HG03103 (cell line): ENCODE data around the gene CASP10.
"Not testable (repeated sequence)": the region's sequence is repeated elsewhere in the genome, so short reads cannot be mapped to it uniquely, and the experiment has no call there.

Experiments used
- ATAC-seq: cut with Tn5 transposase; IDR thresholded peaks from one replicate; pipeline ENCODE4 v1.9.1; 2021; ENCODE audit warnings: low read depth; ENCODE audit not compliant: unreplicated experiment

Gene CASP10

DNA sequence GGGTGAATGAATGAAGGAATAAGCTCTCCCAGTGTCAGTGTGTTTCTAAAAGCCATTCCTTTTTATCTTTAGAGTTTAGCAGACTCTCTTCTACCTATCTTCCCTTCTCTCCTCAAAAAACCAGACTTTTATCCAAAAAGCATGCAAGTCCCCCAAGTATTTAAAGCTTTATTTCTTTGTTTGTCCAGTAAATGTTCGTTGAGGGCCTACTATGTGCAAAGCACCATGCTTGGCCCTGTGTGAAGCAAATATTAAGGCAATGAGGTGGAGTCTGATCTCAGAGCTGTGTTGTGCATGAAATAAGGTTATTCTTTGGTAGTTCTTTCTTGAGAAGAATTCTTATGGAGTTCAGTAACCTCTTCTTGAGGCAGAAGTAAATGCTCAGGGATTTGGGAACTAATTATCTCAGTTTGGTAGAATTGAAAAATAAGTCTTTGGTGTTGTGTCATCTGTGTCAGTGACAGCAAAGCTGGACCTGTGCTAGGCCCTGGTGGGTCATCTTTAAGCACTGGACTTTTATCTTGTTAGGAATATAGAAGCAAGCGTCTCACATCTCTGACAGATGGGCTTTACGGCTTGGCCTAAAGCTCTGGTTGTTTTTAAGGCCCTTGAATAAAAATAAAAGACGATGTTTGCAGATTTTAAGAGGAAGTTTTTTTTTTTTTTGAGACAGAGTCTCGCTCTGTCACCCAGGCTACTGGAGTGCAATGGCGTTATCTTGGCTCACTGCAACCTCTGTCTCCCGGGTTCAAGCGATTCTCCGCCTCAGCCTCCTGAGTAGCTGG, 28.1 kb upstream of the CASP10 start:
- no peak for ATAC-seq

GRCh38 chr2:201156036-201156435, 26.9 kb upstream of the CASP10 start:
- no peak for ATAC-seq

GRCh38 chr2:201156640-201157039, 26.3 kb upstream of the CASP10 start:
- ATAC-seq = no peak

- peak; percentile 7 for ATAC-seq
These were observed 25.2 kb upstream of the CASP10 start for GRCh38 chr2:201157694-201158093.

GRCh38 chr2:201158111-201158929, 24.6 kb upstream of the CASP10 start:
- peak; percentile 95 for ATAC-seq

- no peak for ATAC-seq
These were observed 18.8 kb upstream of the CASP10 start for GRCh38 chr2:201164166-201164565.

DNA sequence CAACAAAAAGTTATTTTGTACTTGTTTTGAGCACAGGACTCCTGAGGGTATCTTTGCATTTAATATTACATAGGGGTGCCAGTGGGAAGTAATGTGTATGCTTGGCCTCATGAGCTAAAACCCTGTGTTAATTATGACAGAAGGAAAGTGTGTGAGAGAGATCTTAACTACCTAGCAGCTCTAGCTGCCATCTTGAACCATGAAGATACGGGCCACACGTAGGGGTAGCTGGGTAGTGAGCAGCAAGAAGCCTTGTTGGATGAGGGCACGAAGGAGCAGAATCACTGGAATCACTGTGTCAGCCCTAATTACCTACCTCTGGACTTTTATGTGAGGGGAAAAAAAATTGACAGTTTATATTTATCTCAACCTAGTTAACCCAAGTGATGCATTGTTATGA, 15.4 kb upstream of the CASP10 start:
- no peak for ATAC-seq

GRCh38 chr2:201168496-201168895, 14.4 kb upstream of the CASP10 start:
- ATAC-seq = not testable (repeated sequence)

DNA sequence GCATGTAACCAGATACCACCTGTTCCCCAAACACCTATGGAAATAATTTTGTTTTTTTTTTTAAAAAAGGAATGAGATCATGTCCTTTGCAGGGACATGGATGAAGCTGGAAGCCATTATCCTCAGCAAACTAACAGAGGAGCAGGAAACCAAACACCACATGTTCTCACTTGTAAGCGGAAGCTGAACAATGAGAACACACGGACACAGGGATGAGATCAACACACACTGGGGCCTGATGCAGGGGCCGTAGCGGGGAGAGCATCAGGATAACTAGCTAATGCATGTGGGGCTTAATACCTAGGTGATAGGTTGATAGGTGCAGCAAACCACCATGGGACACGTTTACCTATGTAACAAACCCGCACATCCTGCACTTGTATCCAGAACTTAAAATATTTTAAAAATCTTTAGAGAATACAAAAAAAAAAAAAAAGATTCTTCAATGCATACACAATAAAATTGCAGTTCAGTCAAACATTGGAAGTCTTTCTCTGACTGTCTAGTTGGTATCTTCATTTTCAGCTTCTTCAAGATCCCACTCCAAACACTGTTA, 11.6 kb upstream of the CASP10 start:
- ATAC-seq = no peak

DNA sequence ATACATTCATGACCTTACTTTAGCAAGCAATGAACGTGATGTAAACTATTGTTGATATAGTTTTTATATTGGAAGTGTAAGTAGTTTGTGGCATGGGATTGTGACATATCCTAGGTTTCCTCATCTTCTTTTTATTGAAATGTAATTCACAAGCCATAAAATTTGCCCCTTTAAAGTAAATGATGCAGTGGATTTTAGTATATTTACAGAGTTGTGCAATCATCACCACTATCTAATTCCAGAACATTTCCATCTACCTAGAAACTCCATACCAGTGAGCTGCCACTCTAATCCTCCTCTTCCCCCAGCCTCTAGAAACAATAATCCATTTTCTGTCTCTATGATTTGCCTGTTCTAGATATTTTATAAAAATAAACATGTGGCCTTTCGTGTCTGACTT, 10.7 kb upstream of the CASP10 start:
- no peak for ATAC-seq

DNA sequence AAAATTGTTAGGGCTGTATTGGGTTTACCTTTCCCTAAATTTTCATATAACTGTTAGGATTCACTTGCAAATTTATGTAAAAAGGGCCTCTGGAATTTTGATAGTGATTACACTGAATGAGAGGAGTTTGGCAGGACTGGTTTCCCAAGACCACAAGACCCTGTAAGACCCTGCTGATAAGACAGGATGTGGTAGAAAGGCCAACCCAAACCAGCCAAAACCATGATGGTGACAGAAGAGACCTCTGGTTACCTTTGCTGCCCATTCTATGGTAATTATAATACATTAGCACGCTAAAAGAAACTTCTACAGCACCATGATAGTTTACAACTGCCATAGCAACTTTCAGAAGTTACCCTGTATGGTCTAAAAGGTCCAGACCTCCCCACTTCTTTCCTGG, 8.3 kb upstream of the CASP10 start:
- ATAC-seq = no peak

GRCh38 chr2:201176081-201176481, 6.9 kb upstream of the CASP10 start:
- no peak for ATAC-seq

DNA sequence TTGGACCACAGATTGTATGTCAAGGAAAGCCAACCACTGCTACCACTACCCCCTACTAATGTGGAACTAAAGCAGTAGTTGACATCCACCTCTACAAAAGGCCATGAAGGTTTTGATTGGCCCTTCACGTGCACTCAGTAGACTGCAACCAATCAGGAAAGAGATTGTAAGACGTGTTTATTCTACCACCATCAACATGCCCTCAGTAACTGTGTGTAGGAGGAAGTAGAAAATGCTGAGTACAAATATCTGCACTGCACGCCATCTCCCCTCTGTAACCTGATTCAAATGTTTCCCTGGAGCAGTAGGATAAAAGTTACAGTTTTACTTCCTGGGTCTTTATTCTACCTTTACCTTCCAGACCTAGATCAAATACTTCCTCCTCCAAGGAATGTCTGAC, 2.9 kb upstream of the CASP10 start:
- ATAC-seq = no peak

DNA sequence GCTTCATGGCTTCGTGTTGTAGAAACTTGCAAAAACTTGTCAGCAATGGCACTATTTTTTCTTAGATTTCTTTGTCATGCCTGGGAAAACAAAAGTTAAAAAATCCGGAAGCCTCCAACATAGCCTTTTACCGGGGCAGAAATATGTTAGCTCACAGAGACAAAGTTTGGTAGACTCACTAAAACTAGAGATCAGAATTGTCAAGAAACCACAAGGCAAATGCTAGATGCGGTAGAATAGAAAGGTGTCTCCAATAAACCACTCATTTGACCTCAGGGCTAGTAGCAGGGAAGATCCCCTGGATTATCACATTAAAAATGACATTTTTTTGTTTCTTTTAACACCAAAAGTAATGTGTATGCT, 405 bp downstream of the CASP10 start:
- no peak for ATAC-seq

DNA sequence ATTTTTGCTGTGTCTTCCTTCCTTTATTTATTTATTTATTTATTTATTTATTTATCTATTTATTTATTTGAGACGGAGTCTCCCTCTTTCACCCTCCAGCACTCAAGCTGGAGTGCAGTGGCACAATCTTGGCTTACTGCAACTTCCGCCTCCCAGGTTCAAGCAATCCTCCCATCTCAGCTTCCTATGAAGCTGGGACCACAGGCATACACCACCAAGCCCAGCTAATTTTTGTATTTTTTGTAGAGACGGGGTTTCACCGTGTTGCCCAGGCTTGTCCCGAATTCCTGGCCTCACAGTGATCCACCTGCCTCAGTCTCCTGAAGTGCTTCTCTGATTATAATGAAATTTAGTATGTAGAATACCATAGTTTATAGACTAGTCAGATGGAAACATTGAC, 894 bp downstream of the CASP10 start:
- ATAC-seq = not testable (repeated sequence)

GRCh38 chr2:201184248-201184647, 1.3 kb downstream of the CASP10 start:
- not testable (repeated sequence) for ATAC-seq

- no peak for ATAC-seq
These were observed 2.9 kb downstream of the CASP10 start for GRCh38 chr2:201185863-201186262.

GRCh38 chr2:201186982-201187381, 4.0 kb downstream of the CASP10 start:
- ATAC-seq = no peak

GRCh38 chr2:201188449-201188848, 5.5 kb downstream of the CASP10 start:
- no peak for ATAC-seq

DNA sequence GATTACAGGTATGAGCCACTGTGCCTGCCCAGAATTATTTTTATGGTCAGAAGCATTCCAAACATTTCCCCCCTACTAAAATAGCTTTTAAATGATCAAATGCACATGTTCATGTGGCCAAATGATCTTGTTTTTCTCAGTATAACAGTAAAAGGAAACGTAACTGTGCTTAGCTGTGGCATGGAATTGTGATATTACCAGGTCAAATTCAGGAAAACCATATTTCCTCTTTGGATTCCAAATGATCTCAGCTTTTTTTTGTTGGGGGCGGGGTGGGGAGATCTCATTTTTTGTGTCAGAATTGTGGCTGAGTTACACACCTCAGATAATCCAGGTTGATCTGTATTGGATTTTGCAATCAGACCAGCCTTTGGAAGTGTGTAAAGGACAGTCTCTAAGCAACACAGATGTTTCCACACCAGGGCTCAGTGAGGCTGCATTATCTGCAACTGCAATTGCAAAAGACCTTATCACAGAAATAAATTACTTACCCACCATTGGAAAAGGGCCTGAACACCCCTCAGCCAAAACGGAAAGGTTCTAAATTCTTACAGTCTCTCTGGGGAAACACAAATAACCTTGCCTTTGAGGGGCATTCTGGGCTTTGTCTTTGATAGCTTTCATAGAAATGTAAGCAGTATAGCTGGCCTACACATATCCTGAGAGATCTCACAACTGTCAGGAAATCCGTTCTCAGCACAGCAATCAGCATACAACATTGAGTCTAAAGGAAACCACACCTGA, 8.4 kb downstream of the CASP10 start:
- no peak for ATAC-seq

- peak; percentile 93 for ATAC-seq
These were observed 11.2 kb downstream of the CASP10 start for GRCh38 chr2:201194097-201194496.
